Measurements from ENCODE around the gene GK.
"Not testable (repeated sequence)": the region's sequence is repeated elsewhere in the genome, so short reads cannot be mapped to it uniquely, and the experiment has no call there.

The GK gene

GRCh38 chrX:30748342-30748960, 95.2 kb downstream of the GK start:
- TF ChIP-seq POLR2AphosphoS5 (IDR thresholded peaks at IDR 0.05; ENCODE audit: low read depth), result no peak
- no peak for TF ChIP-seq GABPA (IDR thresholded peaks at IDR 0.05; ENCODE audit: low read depth)
- no peak for TF ChIP-seq CTCF (IDR thresholded peaks at IDR 0.05; ENCODE audit: insufficient read depth, low read length)
- TF ChIP-seq SPI1 (IDR thresholded peaks at IDR 0.05; ENCODE audit: borderline replicate concordance, low read depth), result no peak
- peaks cover 2% of the 10 kb centered on the region for H3K27me3 ChIP-seq (ENCODE audit: insufficient read depth, poor library complexity, severe bottlenecking)
- no peak overlapping the region for H3K4me3 ChIP-seq (replicated peaks; ENCODE audit: insufficient read depth, low read length)
- H3K27ac ChIP-seq (replicated peaks), result no peak overlapping the region
- no peak for DNase-seq (ENCODE audit: low read depth in 1 of 2, low spot score in 1 of 2)

- DNase-seq (ENCODE audit: low read depth in 1 of 2, low spot score in 1 of 2), result no peak
- Histone ChIP-seq H3K4me3 (replicated peaks; ENCODE audit: insufficient read depth, low read length) (no peak overlapping the region), H3K27ac (replicated peaks) (no peak overlapping the region), H3K27me3 (ENCODE audit: insufficient read depth, poor library complexity, severe bottlenecking) (no peaks in the 10 kb centered on the region)
- TF ChIP-seq GABPA (IDR thresholded peaks at IDR 0.05; ENCODE audit: low read depth) (no peak), CTCF (IDR thresholded peaks at IDR 0.05; ENCODE audit: insufficient read depth, low read length) (no peak)
Observed at GRCh38 chrX:30751497-30751896, 98.3 kb downstream of the GK start.

- Histone ChIP-seq H3K27ac (replicated peaks) (no peak overlapping the region), H3K27me3 (ENCODE audit: insufficient read depth, poor library complexity, severe bottlenecking) (no peaks in the 10 kb centered on the region), H3K4me3 (replicated peaks; ENCODE audit: insufficient read depth, low read length) (no peak overlapping the region)
- no peak for DNase-seq (ENCODE audit: low read depth in 1 of 2, low spot score in 1 of 2)
- TF ChIP-seq POLR2AphosphoS5 (IDR thresholded peaks at IDR 0.05; ENCODE audit: low read depth) (no peak), REST (IDR thresholded peaks at IDR 0.05; ENCODE audit: insufficient replicate concordance, low read depth) (no peak), GABPA (IDR thresholded peaks at IDR 0.05; ENCODE audit: low read depth) (no peak), SPI1 (IDR thresholded peaks at IDR 0.05; ENCODE audit: borderline replicate concordance, low read depth) (no peak), CTCF (IDR thresholded peaks at IDR 0.05; ENCODE audit: insufficient read depth, low read length) (no peak)
Observed at GRCh38 chrX:30762755-30763154, 109.5 kb downstream of the GK start.

GRCh38 chrX:30773764-30774163, 120.5 kb downstream of the GK start:
- H3K4me3 ChIP-seq (replicated peaks; ENCODE audit: insufficient read depth, low read length); DNase-seq (ENCODE audit: low read depth in 1 of 2, low spot score in 1 of 2); H3K27ac ChIP-seq (replicated peaks); H3K27me3 ChIP-seq (ENCODE audit: insufficient read depth, poor library complexity, severe bottlenecking): not testable (repeated sequence)

GRCh38 chrX:30777575-30777974, 124.4 kb downstream of the GK start:
- TF ChIP-seq CTCF (IDR thresholded peaks at IDR 0.05; ENCODE audit: insufficient read depth, low read length) (no peak), REST (IDR thresholded peaks at IDR 0.05; ENCODE audit: insufficient replicate concordance, low read depth) (no peak), POLR2AphosphoS5 (IDR thresholded peaks at IDR 0.05; ENCODE audit: low read depth) (no peak), SPI1 (IDR thresholded peaks at IDR 0.05; ENCODE audit: borderline replicate concordance, low read depth) (no peak), GABPA (IDR thresholded peaks at IDR 0.05; ENCODE audit: low read depth) (no peak)
- Histone ChIP-seq H3K4me3 (replicated peaks; ENCODE audit: insufficient read depth, low read length) (no peak overlapping the region), H3K27ac (replicated peaks) (no peak overlapping the region), H3K27me3 (ENCODE audit: insufficient read depth, poor library complexity, severe bottlenecking) (peaks cover 2% of the 10 kb centered on the region)
- no peak for DNase-seq (ENCODE audit: low read depth in 1 of 2, low spot score in 1 of 2)
